ENCODE results near the gene POU2F1.
"Not testable (repeated sequence)": the region's sequence is repeated elsewhere in the genome, so short reads cannot be mapped to it uniquely, and the experiment has no call there.

The POU2F1 gene

GRCh38 chr1:167238713-167239112 is 18.0 kb downstream of the POU2F1 start:
- no peak for TF ChIP-seq CTCF (IDR thresholded peaks at IDR 0.05; ENCODE audit: low read depth, low read length)
- in situ Hi-C loops (cut with HindIII; ENCODE audit: low sequenced_read_pairs), result no loop called here
- H3K4me3 ChIP-seq (ENCODE audit: low read depth, low read length), result no peak overlapping the region
- DNase-seq (ENCODE audit: low read depth, low spot score), result no peak

- DNase-seq (ENCODE audit: low read depth, low spot score), result no peak
- in situ Hi-C loops (cut with HindIII; ENCODE audit: low sequenced_read_pairs), result no loop called here
- H3K4me3 ChIP-seq (ENCODE audit: low read depth, low read length), result no peak overlapping the region
- no peak for TF ChIP-seq CTCF (IDR thresholded peaks at IDR 0.05; ENCODE audit: low read depth, low read length)
These were observed 18.6 kb downstream of the POU2F1 start for GRCh38 chr1:167239257-167239656.

- DNase-seq (ENCODE audit: low read depth, low spot score), result no peak
- no peak overlapping the region for H3K4me3 ChIP-seq (ENCODE audit: low read depth, low read length)
- in situ Hi-C loops (cut with HindIII; ENCODE audit: low sequenced_read_pairs), result no loop called here
- TF ChIP-seq CTCF (IDR thresholded peaks at IDR 0.05; ENCODE audit: low read depth, low read length), result no peak
These were observed 23.6 kb downstream of the POU2F1 start for GRCh38 chr1:167244244-167244643.

GRCh38 chr1:167245168-167245567 is 24.5 kb downstream of the POU2F1 start:
- in situ Hi-C loops (cut with HindIII; ENCODE audit: low sequenced_read_pairs); H3K4me3 ChIP-seq (ENCODE audit: low read depth, low read length); DNase-seq (ENCODE audit: low read depth, low spot score): not testable (repeated sequence)

- no peak for TF ChIP-seq CTCF (IDR thresholded peaks at IDR 0.05; ENCODE audit: low read depth, low read length)
- in situ Hi-C loops (cut with HindIII; ENCODE audit: low sequenced_read_pairs), result no loop called here
- no peak overlapping the region for H3K4me3 ChIP-seq (ENCODE audit: low read depth, low read length)
- DNase-seq (ENCODE audit: low read depth, low spot score), result no peak
These were observed 26.3 kb downstream of the POU2F1 start for GRCh38 chr1:167246971-167247370.

GRCh38 chr1:167247754-167248153 is 27.1 kb downstream of the POU2F1 start:
- in situ Hi-C loops (cut with HindIII; ENCODE audit: low sequenced_read_pairs), result no loop called here
- TF ChIP-seq CTCF (IDR thresholded peaks at IDR 0.05; ENCODE audit: low read depth, low read length), result no peak
- DNase-seq (ENCODE audit: low read depth, low spot score), result no peak
- H3K4me3 ChIP-seq (ENCODE audit: low read depth, low read length), result no peak overlapping the region

- in situ Hi-C loops (cut with HindIII; ENCODE audit: low sequenced_read_pairs), result no loop called here
- no peak for DNase-seq (ENCODE audit: low read depth, low spot score)
- H3K4me3 ChIP-seq (ENCODE audit: low read depth, low read length), result no peak overlapping the region
- no peak for TF ChIP-seq CTCF (IDR thresholded peaks at IDR 0.05; ENCODE audit: low read depth, low read length)
These were observed 28.3 kb downstream of the POU2F1 start for GRCh38 chr1:167248707-167249642.

Data from astrocyte of the spinal cord (primary cell).